CD4-positive, alpha-beta memory T cell (primary cell): ENCODE results near the gene RABGAP1. TPM values are rescaled to one million over a fixed set of nuclear protein-coding genes. Genes with fewer than 3 reads are reported as not detected.

Experiments used
- CTCF ChIA-PET: fragments of 350-600 bp; sonication (Branson Sonifier 250); formaldehyde crosslinking; loops from one replicate; lab custom pipeline; 2021; ENCODE audit warnings: inconsistent platforms; ENCODE audit not compliant: partially characterized antibody; lab: Charles Lee
- POLR2A ChIA-PET: fragments of 350-600 bp; sonication (Branson Sonifier 250); formaldehyde crosslinking; loops from one replicate; lab custom pipeline; 2021; ENCODE audit not compliant: partially characterized antibody; lab: Charles Lee
- DNase-seq, 5 donors: peaks; one replicate each; pipeline versions ENCODE4 v3.0.0 to v3.0.0-alpha.2; 2020 to 2022; ENCODE audit warnings: mixed read lengths in 1 of 5
- H3K27ac ChIP-seq: one replicate; pipeline ENCODE4 v1.7.0; 2013; ENCODE audit warnings: low read depth, low read length
- H3K27me3 ChIP-seq: 2 replicates; pipeline ENCODE4 v1.7.0; 2013; ENCODE audit warnings: mild to moderate bottlenecking, low read length, moderate library complexity; ENCODE audit not compliant: insufficient read depth
- H3K36me3 ChIP-seq: 2 replicates; pipeline ENCODE4 v1.7.0; 2013; ENCODE audit warnings: mild to moderate bottlenecking, low read length, moderate library complexity; ENCODE audit not compliant: insufficient read depth
- H3K4me1 ChIP-seq: 2 replicates; pipeline ENCODE4 v1.7.0; 2013; ENCODE audit warnings: mild to moderate bottlenecking, low read length, moderate library complexity; ENCODE audit not compliant: insufficient read depth
- H3K4me3 ChIP-seq, 2 donors: one replicate each; pipeline ENCODE4 v1.7.0; 2013; ENCODE audit warnings: low read length in 2 of 2, mild to moderate bottlenecking in 1 of 2
- H3K9me3 ChIP-seq, 2 donors: one replicate each; pipeline ENCODE4 v1.7.0; 2013; ENCODE audit warnings: low read length in 2 of 2, control low read depth in 1 of 2; ENCODE audit not compliant: control insufficient read depth in 1 of 2
- H3K27ac Mint-ChIP-seq, 7 donors: one replicate each; pipeline ENCODE4 v1.8.0; 2020 to 2021; ENCODE audit warnings: mixed read lengths in 7 of 7, mild to moderate bottlenecking in 6 of 7, inconsistent platforms in 3 of 7, moderate library complexity in 3 of 7
- H3K27me3 Mint-ChIP-seq, 2 donors: one replicate each; pipeline ENCODE4 v1.8.0; 2020 to 2021; ENCODE audit warnings: mixed read lengths in 2 of 2
- H3K36me3 Mint-ChIP-seq, 2 donors: one replicate each; pipeline ENCODE4 v1.8.0; 2020 to 2021; ENCODE audit warnings: mixed read lengths in 2 of 2, inconsistent platforms in 1 of 2, mild to moderate bottlenecking in 1 of 2
- H3K4me1 Mint-ChIP-seq, 4 donors: one replicate each; pipeline ENCODE4 v1.8.0; 2020 to 2021; ENCODE audit warnings: mixed read lengths in 4 of 4, mild to moderate bottlenecking in 1 of 4
- H3K4me3 Mint-ChIP-seq, 8 donors: one replicate each; pipeline ENCODE4 v1.8.0; 2020 to 2021; ENCODE audit warnings: mixed read lengths in 8 of 8, mild to moderate bottlenecking in 7 of 8, moderate library complexity in 6 of 8, inconsistent platforms in 3 of 8
- H3K9me3 Mint-ChIP-seq, 8 donors: one replicate each; pipeline ENCODE4 v1.8.0; 2020 to 2021; ENCODE audit warnings: mixed read lengths in 8 of 8, mild to moderate bottlenecking in 5 of 8, inconsistent platforms in 3 of 8, moderate library complexity in 1 of 8
- intact Hi-C: fragments of 100-400 bp; cut with micrococcal nuclease; formaldehyde crosslinking; loops from one replicate; pipeline ENCODE4 v1.15.1; 2023
- polyA plus RNA-seq, 2 donors: library from polyadenylated mRNA; unstranded; fragments of 300-500 nt; fragmentation: Illumina TruSeq; gene quantifications; one replicate each; pipeline ENCODE4 v1.2.3, GENCODE V29; 2021
- total RNA-seq, 2 experiments: library from RNA; stranded (reverse); gene quantifications; one replicate each; pipeline ENCODE4 v1.2.3, GENCODE V29; 2021

The RABGAP1 gene
- total RNA-seq (10 to 100 TPM; 43.2 to 43.6 TPM), polyA plus RNA-seq (10 to 100 TPM; 21.6 to 24.1 TPM)

GRCh38 chr9:122940749-122941581 is at the start of gene RABGAP1:
RABGAP1 (plus strand) TSS chr9:122941020; CDS start chr9:122957060, 16,040 bp downstream.
- H3K9me3 ChIP-seq, result no peaks in the 10 kb centered on the region
- ChIA-PET CTCF (interaction anchor here (0.6 to 1.3 kb wide), 4 partner anchors 9 to 408 kb away, joined by 3 to 5 read pairs (median 3); partner anchors contain the start of genes ZBTB26 and ZBTB6), POLR2A (interaction anchor here (0.6 to 3.8 kb wide), 14 partner anchors 8 to 113 kb away, joined by 3 to 53 read pairs (median 4); partner anchors contain the start of genes PDCL, RC3H2, ZBTB26 and ZBTB6)
- Mint-ChIP-seq H3K9me3 (no peaks in the 10 kb centered on the region), H3K4me3 (peak within 1 kb of the TSS; percentile 89 to 98 (median 94)), H3K36me3 (peaks cover 14 to 19% of the 10 kb centered on the region in 2 donors), H3K27ac (peak within 1 kb of the TSS; percentile 91 to 98 (median 95)), H3K27me3 (no peaks in the 10 kb centered on the region), H3K4me1 (peaks cover 30 to 46% (median 34%) of the 10 kb centered on the region in 4 donors)
- peak within 1 kb of the TSS; percentile 86 for H3K27ac ChIP-seq
- peaks cover 26% of the 10 kb centered on the region for H3K4me1 ChIP-seq
- H3K27me3 ChIP-seq, result no peaks in the 10 kb centered on the region
- H3K36me3 ChIP-seq, result peaks cover 17% of the 10 kb centered on the region
- peak within 1 kb of the TSS; percentile 80 to 88 for H3K4me3 ChIP-seq
- DNase-seq, result peak; percentile 94 to 99 (median 96)
- intact Hi-C loops, result loop anchor here (1.0 to 10.0 kb wide), 4 partner anchors 10 to 324 kb away; partner anchors contain the start of genes RC3H2, STRBP, ZBTB26 and ZBTB6

GRCh38 chr9:122897969-122898368 is 42.9 kb upstream of the RABGAP1 start:
- peak overlapping the region in 5 of 7 donors; percentile 1 to 67 (median 46) for H3K27ac Mint-ChIP-seq

GRCh38 chr9:122900791-122901190 is 40.0 kb upstream of the RABGAP1 start:
- Histone ChIP-seq H3K27me3 (no peaks in the 10 kb centered on the region), H3K4me1 (peaks cover 70% of the 10 kb centered on the region), H3K36me3 (no peaks in the 10 kb centered on the region), H3K9me3 (no peaks in the 10 kb centered on the region), H3K4me3 (peak overlapping the region in 1 of 2 donors; percentile 40), H3K27ac (peak overlapping the region; percentile 67)
- intact Hi-C loops, result loop anchor here (1.0 to 10.0 kb wide), 3 partner anchors 31 to 424 kb away; partner anchors contain the start of gene ZBTB26
- H3K27me3 Mint-ChIP-seq, result no peaks in the 10 kb centered on the region
- CTCF ChIA-PET, result interaction anchor here (1.0 to 1.7 kb wide), 3 partner anchors 12 to 240 kb away, joined by 3 to 9 read pairs (median 3); partner anchors contain the start of genes RABGAP1 and ZBTB6
- peaks cover 0 to 2% (median 0%) of the 10 kb centered on the region in 8 donors for H3K9me3 Mint-ChIP-seq
- DNase-seq, result peak in 2 of 5 donors; percentile 22
- peak overlapping the region; percentile 69 to 79 (median 77) for H3K4me3 Mint-ChIP-seq
- H3K36me3 Mint-ChIP-seq, result peaks cover 7 to 40% of the 10 kb centered on the region in 2 donors
- POLR2A ChIA-PET, result interaction anchor here (0.9 to 6.7 kb wide), 6 partner anchors 12 to 73 kb away, joined by 3 to 70 read pairs (median 6); partner anchors contain the start of genes PDCL, RABGAP1, ZBTB26 and ZBTB6
- peaks cover 31 to 70% (median 48%) of the 10 kb centered on the region in 4 donors for H3K4me1 Mint-ChIP-seq
- peak overlapping the region; percentile 43 to 91 (median 88) for H3K27ac Mint-ChIP-seq

More at GRCh38 chr9:122897969-122898368, 42.9 kb upstream of the RABGAP1 start:
- no peak overlapping the region for H3K4me3 ChIP-seq
- CTCF ChIA-PET, result interaction anchor here (1.0 kb wide), 1 partner anchor 775 kb away, joined by 4 read pairs; no protein-coding TSS in a partner anchor
- no peaks in the 10 kb centered on the region for H3K27me3 ChIP-seq
- Mint-ChIP-seq H3K27me3 (no peaks in the 10 kb centered on the region), H3K36me3 (peaks cover 8 to 39% of the 10 kb centered on the region in 2 donors), H3K4me1 (peaks cover 28 to 55% (median 38%) of the 10 kb centered on the region in 4 donors), H3K4me3 (peak overlapping the region in 7 of 8 donors; percentile 0 to 62 (median 11)), H3K9me3 (no peaks in the 10 kb centered on the region)
- intact Hi-C loops, result no loop called here
- H3K36me3 ChIP-seq, result peaks cover 5% of the 10 kb centered on the region
- H3K4me1 ChIP-seq, result peaks cover 59% of the 10 kb centered on the region
- POLR2A ChIA-PET, result interaction anchor here (2.6 kb wide), 1 partner anchor 15 kb away, joined by 8 read pairs; the partner anchor contains the start of gene ZBTB6
- no peak for DNase-seq
- no peak overlapping the region for H3K27ac ChIP-seq
- no peaks in the 10 kb centered on the region for H3K9me3 ChIP-seq

GRCh38 chr9:122904466-122904822 is 36.4 kb upstream of the RABGAP1 start:
- no peaks in the 10 kb centered on the region for H3K36me3 ChIP-seq
- intact Hi-C loops, result loop anchor here (2.0 to 10.0 kb wide), 3 partner anchors 76 to 420 kb away; partner anchors contain the start of gene PDCL
- H3K27ac ChIP-seq, result peak overlapping the region; percentile 86
- POLR2A ChIA-PET, result interaction anchor here (1.1 to 6.7 kb wide), 10 partner anchors 9 to 206 kb away, joined by 3 to 71 read pairs (median 8); partner anchors contain the start of genes PDCL, RABGAP1, ZBTB26 and ZBTB6
- peaks cover 0 to 2% (median 0%) of the 10 kb centered on the region in 8 donors for H3K9me3 Mint-ChIP-seq
- H3K27ac Mint-ChIP-seq, result peak overlapping the region; percentile 90 to 99 (median 97)
- H3K27me3 Mint-ChIP-seq, result no peaks in the 10 kb centered on the region
- CTCF ChIA-PET, result interaction anchor here (0.6 to 1.5 kb wide), 6 partner anchors 9 to 637 kb away, joined by 3 to 4 read pairs (median 3); partner anchors contain the start of genes ZBTB26 and ZBTB6
- peaks cover 44% of the 10 kb centered on the region for H3K4me1 ChIP-seq
- no peaks in the 10 kb centered on the region for H3K9me3 ChIP-seq
- peak overlapping the region; percentile 91 to 93 for H3K4me3 ChIP-seq
- H3K27me3 ChIP-seq, result no peaks in the 10 kb centered on the region
- peaks cover 7 to 21% of the 10 kb centered on the region in 2 donors for H3K36me3 Mint-ChIP-seq
- DNase-seq, result peak in 3 of 5 donors; percentile 18 to 45 (median 20)
- H3K4me1 Mint-ChIP-seq, result peaks cover 17 to 46% (median 28%) of the 10 kb centered on the region in 4 donors
- peak overlapping the region; percentile 81 to 95 (median 93) for H3K4me3 Mint-ChIP-seq

GRCh38 chr9:122904823-122905710 is 35.8 kb upstream of the RABGAP1 start, which contains the start of gene RC3H2:
RC3H2 (minus strand) TSS chr9:122905359; CDS start chr9:122897509, 7,850 bp downstream.
- Mint-ChIP-seq H3K4me1 (peaks cover 15 to 40% (median 24%) of the 10 kb centered on the region in 4 donors), H3K27ac (peak within 1 kb of the TSS; percentile 97 to 99 (median 97)), H3K4me3 (peak within 1 kb of the TSS; percentile 92 to 99 (median 94)), H3K27me3 (no peaks in the 10 kb centered on the region), H3K36me3 (peaks cover 7 to 22% of the 10 kb centered on the region in 2 donors), H3K9me3 (peaks cover 0 to 2% (median 0%) of the 10 kb centered on the region in 8 donors)
- intact Hi-C loops, result loop anchor here (1.0 to 10.0 kb wide), 7 partner anchors 8 to 1703 kb away; partner anchors contain the start of genes PDCL, RAB14, ZBTB26 and ZBTB6
- POLR2A ChIA-PET, result interaction anchor here (0.8 to 6.7 kb wide), 12 partner anchors 8 to 89 kb away, joined by 3 to 71 read pairs (median 4); partner anchors contain the start of genes PDCL, RABGAP1, ZBTB26 and ZBTB6
- Histone ChIP-seq H3K27ac (peak within 1 kb of the TSS; percentile 86), H3K9me3 (no peaks in the 10 kb centered on the region), H3K4me1 (peaks cover 38% of the 10 kb centered on the region), H3K27me3 (no peaks in the 10 kb centered on the region), H3K36me3 (no peaks in the 10 kb centered on the region), H3K4me3 (peak within 1 kb of the TSS; percentile 91 to 93)
- DNase-seq, result peak; percentile 97 to 99 (median 98)
- CTCF ChIA-PET, result interaction anchor here (0.6 to 1.5 kb wide), 4 partner anchors 8 to 638 kb away, joined by 3 to 4 read pairs (median 4); partner anchors contain the start of gene ZBTB6
